NCI-H1694 (cell line): Measurements from ENCODE around the gene DENND5B.

Experiments
- DNase-seq: peaks from one replicate; lab custom pipeline; 2025; lab: John Stamatoyannopoulos, UW

The DENND5B gene

DNA sequence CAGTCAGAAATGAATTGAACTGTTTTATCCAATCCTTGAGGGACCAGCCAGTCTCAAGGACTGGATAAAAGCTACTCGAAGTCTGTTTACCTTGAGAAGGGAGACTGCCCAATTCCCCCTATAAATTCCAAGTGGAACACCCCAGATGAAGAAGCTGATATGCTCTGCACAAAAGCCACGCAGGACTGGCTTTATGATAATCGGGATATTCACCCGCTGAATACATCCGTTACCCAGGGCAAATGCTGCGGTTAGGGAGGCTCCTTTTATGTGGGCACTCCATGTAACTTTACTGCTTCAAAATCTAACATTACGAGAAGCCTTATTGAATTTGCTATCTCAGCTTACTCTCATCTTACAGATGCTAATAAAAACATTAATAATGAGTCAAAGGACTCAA, 119.1 kb downstream of the DENND5B start:
- DNase-seq: no peak

DNA sequence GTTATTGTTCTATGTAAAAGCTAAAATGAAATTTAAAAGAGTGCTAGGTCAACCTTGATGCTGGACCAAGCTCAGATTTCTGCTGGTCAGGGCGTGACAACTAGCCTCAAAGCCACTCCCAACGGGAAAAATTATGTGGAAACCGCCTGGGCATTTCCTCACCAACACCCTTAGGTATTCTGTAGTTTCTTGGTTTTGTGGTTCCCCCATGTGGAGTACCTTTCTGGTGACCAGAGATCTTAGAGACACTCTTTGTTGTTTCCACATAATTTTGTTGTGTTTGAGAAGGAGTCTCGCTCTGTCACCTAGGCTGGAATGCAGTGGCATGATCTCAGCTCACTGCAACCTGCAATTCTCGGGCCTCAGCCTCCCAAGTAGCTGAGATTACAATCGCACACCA, 119.9 kb downstream of the DENND5B start:
- no peak for DNase-seq

GRCh38 chr12:31470459-31470858, 120.5 kb downstream of the DENND5B start:
- DNase-seq: no peak

DNA sequence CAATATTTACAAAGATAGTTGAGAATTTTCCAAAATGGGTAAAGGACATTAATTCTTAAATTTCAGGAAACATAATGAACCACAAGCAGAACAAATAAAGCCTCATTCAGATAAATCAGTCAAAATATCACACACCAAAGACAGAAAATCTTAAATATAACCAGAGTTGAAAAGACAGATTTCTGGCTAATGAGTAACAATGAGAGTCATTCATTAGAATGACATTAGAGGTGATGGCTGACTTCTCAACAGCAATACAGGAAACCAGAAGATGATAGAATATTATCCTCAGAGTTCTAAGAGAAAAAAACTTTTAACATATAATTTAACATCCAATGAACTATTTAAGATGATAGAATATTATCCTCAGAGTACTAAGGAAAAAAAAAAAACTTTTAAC, 124.2 kb downstream of the DENND5B start:
- no peak for DNase-seq

GRCh38 chr12:31465002-31465401, 125.9 kb downstream of the DENND5B start:
- no peak for DNase-seq

GRCh38 chr12:31460024-31460423, 130.9 kb downstream of the DENND5B start:
- no peak for DNase-seq

DNA sequence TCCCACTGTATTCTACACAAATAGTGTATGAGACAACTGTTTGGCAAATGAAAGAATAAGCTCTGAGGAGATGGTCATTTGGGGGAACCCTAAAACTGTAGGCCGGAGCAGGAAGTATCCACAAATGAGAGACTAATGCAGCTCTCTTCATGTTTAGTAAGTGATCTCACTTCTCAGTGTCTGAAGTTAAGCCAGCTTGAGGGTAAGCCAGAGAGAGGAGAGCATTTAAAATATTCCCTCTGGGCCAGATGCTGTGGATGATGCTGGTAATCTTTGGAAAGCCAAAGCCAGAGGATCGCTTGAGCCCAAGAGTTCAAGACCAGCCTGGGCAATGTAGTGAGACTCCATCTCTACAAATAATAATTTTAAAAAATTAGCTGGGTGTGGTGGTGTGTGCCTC, 134.4 kb downstream of the DENND5B start:
- DNase-seq: no peak

- no peak for DNase-seq
Measured at GRCh38 chr12:31444736-31445135, 146.2 kb downstream of the DENND5B start.

GRCh38 chr12:31440586-31440985, 150.3 kb downstream of the DENND5B start:
- no peak for DNase-seq

DNA sequence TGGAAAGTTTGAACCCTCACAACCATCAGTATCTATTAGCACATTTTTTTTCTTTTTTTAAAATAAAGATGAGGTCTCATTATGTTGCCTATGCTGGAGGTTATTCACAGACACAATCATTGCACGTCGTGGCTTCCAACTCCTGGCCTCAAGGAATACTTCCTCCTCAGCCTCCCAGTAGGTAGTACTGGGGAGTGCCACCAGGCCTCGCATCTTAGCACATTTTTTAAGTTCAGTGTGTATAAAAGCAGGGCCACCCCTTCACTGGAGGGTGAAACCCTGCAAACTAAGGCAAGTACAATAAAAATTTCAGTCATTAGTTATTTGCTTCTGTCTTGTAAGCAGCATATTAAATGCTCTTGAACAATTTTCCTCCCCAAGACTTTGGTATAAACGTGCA, 150.8 kb downstream of the DENND5B start:
- DNase-seq: no peak

DNA sequence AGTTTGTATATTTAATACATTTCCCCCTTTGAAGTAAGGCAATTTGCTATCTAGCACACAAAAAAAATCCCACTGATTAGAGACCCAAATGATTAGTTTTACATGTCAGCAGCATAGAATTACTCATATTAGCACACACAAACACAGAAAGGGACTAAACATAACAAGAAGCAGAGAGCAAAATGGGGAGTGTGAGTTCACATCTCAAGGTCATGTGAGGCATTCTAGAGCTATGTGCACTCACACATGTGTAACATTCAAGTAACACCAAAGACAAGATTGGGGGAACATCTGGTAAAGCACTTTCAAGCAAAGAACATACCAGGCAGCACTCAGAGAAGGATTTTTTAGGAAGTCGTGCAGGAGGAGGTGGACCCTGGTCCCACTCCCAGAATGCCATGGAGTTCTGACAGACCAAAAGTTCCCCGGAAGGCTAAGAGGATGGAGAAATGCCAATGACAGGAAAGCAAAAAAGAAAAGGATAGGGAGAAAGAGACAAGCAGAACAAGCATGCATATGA, 159.2 kb downstream of the DENND5B start:
- no peak for DNase-seq

GRCh38 chr12:31423405-31423804, 167.5 kb downstream of the DENND5B start:
- no peak for DNase-seq

DNA sequence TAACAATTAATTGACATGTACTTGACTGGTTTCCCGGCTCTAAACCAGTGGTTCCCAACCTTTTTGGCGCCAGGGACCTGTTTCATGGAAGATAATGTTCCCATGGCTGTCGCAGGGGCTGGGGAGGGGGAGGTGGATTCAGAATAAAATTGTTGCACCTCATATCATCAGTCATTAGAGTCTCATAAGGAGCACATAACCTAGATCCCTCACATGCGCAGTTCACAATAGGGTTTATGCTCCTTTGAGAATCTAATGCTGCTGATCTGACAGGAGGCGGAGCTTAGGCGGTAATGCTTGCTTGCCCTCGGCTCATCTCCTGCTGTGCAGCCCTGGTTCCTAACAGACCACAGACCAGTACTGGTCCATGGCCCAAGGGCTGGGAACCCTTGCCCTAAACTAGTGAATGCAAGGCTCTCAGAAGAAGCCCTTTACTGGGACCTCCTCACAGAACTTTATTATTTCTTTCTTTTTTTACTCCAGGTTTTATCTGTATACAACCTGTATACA, 178.6 kb downstream of the DENND5B start:
- no peak for DNase-seq

DNA sequence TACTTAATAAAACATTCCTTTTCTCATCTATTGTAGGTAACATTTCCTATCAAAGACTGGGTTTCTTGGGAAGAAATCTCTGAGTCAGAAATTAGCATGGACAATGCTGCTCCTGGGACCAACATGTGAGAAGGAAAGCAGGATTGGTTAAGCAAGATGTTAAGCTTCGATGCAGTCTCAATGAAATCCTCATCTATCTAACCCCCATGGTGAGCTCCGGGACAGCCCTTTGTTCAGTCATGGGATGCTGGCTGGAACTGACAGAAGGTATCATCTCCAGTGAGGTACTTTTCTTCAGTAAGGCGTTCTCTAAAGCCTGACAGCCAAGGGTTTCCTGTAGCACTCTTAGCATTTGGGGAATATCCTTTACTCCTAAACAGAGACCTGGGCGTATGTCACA, 182.2 kb downstream of the DENND5B start:
- DNase-seq: no peak

DNA sequence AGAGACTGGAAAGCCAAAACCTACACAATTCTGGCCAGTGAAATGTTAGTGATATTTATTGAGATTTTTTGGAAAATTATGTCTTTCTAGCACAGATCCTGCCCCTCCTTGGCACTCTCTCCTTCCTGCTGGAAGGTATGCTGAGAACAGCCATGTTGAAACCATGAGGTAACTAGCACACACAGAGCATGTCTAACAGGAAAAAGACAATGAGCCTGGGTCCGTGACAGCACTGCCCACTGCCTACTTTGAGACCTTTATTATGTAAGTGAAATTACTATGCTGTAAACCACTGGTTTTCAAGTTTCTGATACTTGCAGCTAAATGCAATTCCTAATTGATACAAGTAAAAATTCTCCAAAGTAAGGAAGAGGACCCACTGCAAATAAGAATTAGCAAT, 183.4 kb downstream of the DENND5B start:
- DNase-seq: no peak

- DNase-seq: no peak
Measured at GRCh38 chr12:31406345-31406744, 184.6 kb downstream of the DENND5B start.

DNA sequence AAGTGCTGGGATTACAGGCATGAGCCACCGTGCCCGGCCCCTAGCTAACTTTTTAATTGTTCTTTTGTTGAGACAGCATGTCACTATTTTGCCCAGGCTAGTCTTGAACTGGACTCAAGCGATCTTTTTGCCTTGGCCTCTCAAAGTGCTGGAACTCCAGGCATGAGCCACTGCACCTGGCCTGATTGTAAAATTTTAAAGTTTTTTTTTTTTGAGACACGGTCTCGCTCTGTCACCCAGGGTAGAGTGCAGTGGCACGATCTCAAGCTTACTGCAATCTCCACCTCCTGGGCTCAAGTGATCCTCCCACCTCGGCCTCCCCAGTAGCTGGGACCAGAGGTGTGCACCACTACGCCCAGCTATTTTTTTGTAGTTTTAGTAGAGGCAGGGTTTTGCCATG, 185.9 kb downstream of the DENND5B start:
- no peak for DNase-seq

DNA sequence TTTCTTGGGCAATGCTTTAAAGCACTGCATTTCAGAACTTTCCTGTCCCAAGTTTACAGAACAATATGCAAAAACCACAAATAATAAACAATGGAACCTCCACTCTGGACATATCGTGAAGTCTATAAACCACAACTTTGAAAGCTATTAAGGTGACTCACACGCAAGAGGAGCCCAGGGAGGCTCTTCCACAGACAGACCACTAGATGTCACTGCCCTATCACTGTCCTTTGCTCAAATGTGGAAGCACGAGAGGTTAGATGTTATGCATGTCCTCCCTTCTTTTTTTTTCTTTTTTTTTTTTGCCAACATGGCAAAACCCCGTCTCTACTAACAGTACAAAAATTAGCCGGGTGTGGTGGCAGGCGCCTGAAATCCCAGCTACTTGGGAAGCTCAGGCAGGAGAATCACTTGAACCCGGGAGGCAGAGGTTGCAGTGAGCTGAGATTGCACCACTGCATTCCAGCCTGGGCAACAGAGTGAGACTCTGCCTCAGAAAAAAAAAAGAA, 187.8 kb downstream of the DENND5B start:
- peak; percentile 91 for DNase-seq

DNA sequence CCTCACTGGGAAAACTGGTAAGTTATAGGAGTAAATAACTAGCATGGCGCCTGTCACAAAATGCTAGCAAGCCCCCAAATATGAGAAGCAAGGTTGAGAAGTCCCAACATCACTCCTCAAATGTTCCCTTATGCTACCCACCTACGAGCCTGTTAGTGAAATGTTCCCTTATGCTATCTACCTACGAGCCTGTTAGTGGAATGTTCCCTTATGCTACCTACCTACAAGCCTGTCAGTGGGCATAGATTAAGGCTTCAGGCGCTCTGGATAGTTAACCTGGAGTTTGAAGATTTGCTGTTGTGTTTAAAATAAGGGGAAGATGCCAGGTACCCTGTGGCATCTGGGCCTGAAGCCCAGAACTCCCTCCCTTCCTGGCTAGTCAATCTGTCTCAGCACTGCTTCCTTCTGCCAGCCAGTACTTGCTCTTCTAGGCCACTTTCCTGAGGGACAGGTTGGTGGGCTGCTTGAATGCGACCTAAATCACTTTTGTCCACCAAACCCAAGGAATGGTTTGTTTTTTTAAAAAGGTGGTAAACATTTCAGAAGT, 197.9 kb downstream of the DENND5B start:
- DNase-seq: no peak

- no peak for DNase-seq
Measured at GRCh38 chr12:31390991-31391390, 199.9 kb downstream of the DENND5B start.

DNA sequence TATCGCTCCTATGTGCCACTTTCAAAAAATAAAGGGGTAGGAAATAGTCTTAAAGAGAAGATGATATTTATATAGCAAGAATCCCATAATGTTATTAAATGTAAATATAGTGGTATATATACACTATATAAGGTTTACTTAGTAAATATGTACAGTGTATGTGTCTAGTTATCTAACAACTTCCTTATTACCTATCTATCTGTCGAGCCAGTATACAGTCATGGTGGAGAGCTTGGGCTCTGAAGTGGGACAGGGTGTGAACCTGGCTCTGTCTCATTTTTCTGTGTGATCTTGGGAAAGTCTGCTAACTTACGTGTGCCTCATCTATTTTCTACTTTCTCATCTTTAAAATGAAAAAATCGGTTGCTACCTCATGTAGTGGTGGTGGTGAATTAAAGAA, 202.2 kb downstream of the DENND5B start:
- no peak for DNase-seq

GRCh38 chr12:31387466-31387865, 203.5 kb downstream of the DENND5B start:
- no peak for DNase-seq

- DNase-seq: no peak
Measured at GRCh38 chr12:31387011-31387410, 203.9 kb downstream of the DENND5B start.

DNA sequence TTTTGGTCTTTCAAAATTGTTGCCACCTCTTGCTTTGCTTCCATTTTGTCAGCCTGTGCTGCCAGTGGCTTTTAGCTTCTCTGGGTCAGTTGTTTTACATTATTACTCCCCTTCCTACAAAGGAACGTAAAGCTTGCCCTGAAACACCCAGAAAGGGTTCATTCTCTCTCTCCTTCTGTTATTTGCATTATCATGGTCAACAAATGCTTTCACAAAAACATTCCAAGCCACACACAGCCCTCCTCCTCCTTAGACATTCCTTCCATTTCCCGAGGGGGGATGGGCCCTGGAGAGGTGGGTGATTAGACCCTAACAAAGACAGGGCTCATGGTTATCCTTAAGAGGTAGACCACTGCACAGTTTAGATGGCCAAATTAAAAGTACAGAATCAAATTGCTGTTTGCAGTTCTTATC, 204.6 kb downstream of the DENND5B start:
- no peak for DNase-seq
